Measurements from ENCODE around the gene DHX35. TPM values are rescaled to one million over a fixed set of nuclear protein-coding genes. Genes with fewer than 3 reads are reported as not detected.

DHX35 gene
- total and polyA plus RNA-seq, 2 donors: 7.1 to 9.5 TPM

- no peaks in the 10 kb centered on the region for H3K27me3 ChIP-seq (ENCODE audit: control insufficient read depth in 2 of 2, insufficient read depth in 1 of 2, low read length in 1 of 2)
- peaks cover 0 to 3% of the 10 kb centered on the region in 2 donors for H3K36me3 ChIP-seq (ENCODE audit: control insufficient read depth in 2 of 2, insufficient read depth in 2 of 2, low read length in 1 of 2)
- no peak for DNase-seq (ENCODE audit: low read depth in 6 of 9, low spot score in 9 of 9)
- no peaks in the 10 kb centered on the region for H3K9me3 ChIP-seq (ENCODE audit: control insufficient read depth in 2 of 2, insufficient read depth in 1 of 2, low read length in 1 of 2)
- H3K4me3 ChIP-seq (ENCODE audit: low read length in 2 of 2): no peak overlapping the region
- H3K4me1 ChIP-seq (ENCODE audit: control insufficient read depth in 2 of 2, insufficient read depth in 2 of 2, low read length in 2 of 2): peaks cover 6 to 8% of the 10 kb centered on the region in 2 donors
- no peak overlapping the region for H3K27ac ChIP-seq (ENCODE audit: low read depth in 1 of 2, low read length in 1 of 2)
Measured at GRCh38 chr20:38963745-38964144, 1.6 kb downstream of the DHX35 start.

GRCh38 chr20:38965264-38965663 is 3.1 kb downstream of the DHX35 start:
- Histone ChIP-seq H3K27ac (ENCODE audit: low read depth in 1 of 2, low read length in 1 of 2) (no peak overlapping the region), H3K27me3 (ENCODE audit: control insufficient read depth in 2 of 2, insufficient read depth in 1 of 2, low read length in 1 of 2) (no peaks in the 10 kb centered on the region), H3K9me3 (ENCODE audit: control insufficient read depth in 2 of 2, insufficient read depth in 1 of 2, low read length in 1 of 2) (no peaks in the 10 kb centered on the region), H3K36me3 (ENCODE audit: control insufficient read depth in 2 of 2, insufficient read depth in 2 of 2, low read length in 1 of 2) (peaks cover 10 to 11% of the 10 kb centered on the region in 2 donors), H3K4me1 (ENCODE audit: control insufficient read depth in 2 of 2, insufficient read depth in 2 of 2, low read length in 2 of 2) (peaks cover 6 to 8% of the 10 kb centered on the region in 2 donors), H3K4me3 (ENCODE audit: low read length in 2 of 2) (no peak overlapping the region)
- DNase-seq (ENCODE audit: low read depth in 6 of 9, low spot score in 9 of 9): no peak

GRCh38 chr20:38968090-38968489 is 5.9 kb downstream of the DHX35 start:
- no peaks in the 10 kb centered on the region for H3K27me3 ChIP-seq (ENCODE audit: control insufficient read depth in 2 of 2, insufficient read depth in 1 of 2, low read length in 1 of 2)
- no peak overlapping the region for H3K4me3 ChIP-seq (ENCODE audit: low read length in 2 of 2)
- 98% methylated on average over 6 of the region's 6 CpGs for WGBS
- H3K4me1 ChIP-seq (ENCODE audit: control insufficient read depth in 2 of 2, insufficient read depth in 2 of 2, low read length in 2 of 2): peaks cover 0 to under 1% of the 10 kb centered on the region in 2 donors
- no peak overlapping the region for H3K27ac ChIP-seq (ENCODE audit: low read depth in 1 of 2, low read length in 1 of 2)
- H3K9me3 ChIP-seq (ENCODE audit: control insufficient read depth in 2 of 2, insufficient read depth in 1 of 2, low read length in 1 of 2): no peaks in the 10 kb centered on the region
- DNase-seq (ENCODE audit: low read depth in 6 of 9, low spot score in 9 of 9): no peak
- peaks cover 14% of the 10 kb centered on the region in 2 donors for H3K36me3 ChIP-seq (ENCODE audit: control insufficient read depth in 2 of 2, insufficient read depth in 2 of 2, low read length in 1 of 2)

- no peak for DNase-seq (ENCODE audit: low read depth in 6 of 9, low spot score in 9 of 9)
- Histone ChIP-seq H3K9me3 (ENCODE audit: control insufficient read depth in 2 of 2, insufficient read depth in 1 of 2, low read length in 1 of 2) (no peaks in the 10 kb centered on the region), H3K36me3 (ENCODE audit: control insufficient read depth in 2 of 2, insufficient read depth in 2 of 2, low read length in 1 of 2) (peaks cover 24% of the 10 kb centered on the region in 2 donors), H3K27me3 (ENCODE audit: control insufficient read depth in 2 of 2, insufficient read depth in 1 of 2, low read length in 1 of 2) (no peaks in the 10 kb centered on the region), H3K27ac (ENCODE audit: low read depth in 1 of 2, low read length in 1 of 2) (no peak overlapping the region), H3K4me3 (ENCODE audit: low read length in 2 of 2) (no peak overlapping the region), H3K4me1 (ENCODE audit: control insufficient read depth in 2 of 2, insufficient read depth in 2 of 2, low read length in 2 of 2) (no peaks in the 10 kb centered on the region)
- 98% methylated on average over 4 of the region's 4 CpGs for WGBS
Measured at GRCh38 chr20:38969708-38970107, 7.6 kb downstream of the DHX35 start.

- DNase-seq (ENCODE audit: low read depth in 6 of 9, low spot score in 9 of 9): no peak
- WGBS: 100% methylated on average over 1 of the region's 1 CpG
- Histone ChIP-seq H3K27ac (ENCODE audit: low read depth in 1 of 2, low read length in 1 of 2) (no peak overlapping the region), H3K36me3 (ENCODE audit: control insufficient read depth in 2 of 2, insufficient read depth in 2 of 2, low read length in 1 of 2) (peaks cover 24 to 26% of the 10 kb centered on the region in 2 donors), H3K27me3 (ENCODE audit: control insufficient read depth in 2 of 2, insufficient read depth in 1 of 2, low read length in 1 of 2) (no peaks in the 10 kb centered on the region), H3K4me1 (ENCODE audit: control insufficient read depth in 2 of 2, insufficient read depth in 2 of 2, low read length in 2 of 2) (no peaks in the 10 kb centered on the region), H3K4me3 (ENCODE audit: low read length in 2 of 2) (no peak overlapping the region), H3K9me3 (ENCODE audit: control insufficient read depth in 2 of 2, insufficient read depth in 1 of 2, low read length in 1 of 2) (no peaks in the 10 kb centered on the region)
Measured at GRCh38 chr20:38970302-38970701, 8.2 kb downstream of the DHX35 start.

GRCh38 chr20:38973107-38973506 is 11.0 kb downstream of the DHX35 start:
- H3K4me1 ChIP-seq (ENCODE audit: control insufficient read depth in 2 of 2, insufficient read depth in 2 of 2, low read length in 2 of 2): no peaks in the 10 kb centered on the region
- no peak overlapping the region for H3K27ac ChIP-seq (ENCODE audit: low read depth in 1 of 2, low read length in 1 of 2)
- peaks cover 24 to 27% of the 10 kb centered on the region in 2 donors for H3K36me3 ChIP-seq (ENCODE audit: control insufficient read depth in 2 of 2, insufficient read depth in 2 of 2, low read length in 1 of 2)
- H3K27me3 ChIP-seq (ENCODE audit: control insufficient read depth in 2 of 2, insufficient read depth in 1 of 2, low read length in 1 of 2): no peaks in the 10 kb centered on the region
- no peak for DNase-seq (ENCODE audit: low read depth in 6 of 9, low spot score in 9 of 9)
- H3K9me3 ChIP-seq (ENCODE audit: control insufficient read depth in 2 of 2, insufficient read depth in 1 of 2, low read length in 1 of 2): no peaks in the 10 kb centered on the region
- H3K4me3 ChIP-seq (ENCODE audit: low read length in 2 of 2): no peak overlapping the region

GRCh38 chr20:38973645-38974044 is 11.5 kb downstream of the DHX35 start:
- H3K4me1 ChIP-seq (ENCODE audit: control insufficient read depth in 2 of 2, insufficient read depth in 2 of 2, low read length in 2 of 2): no peaks in the 10 kb centered on the region
- H3K27me3 ChIP-seq (ENCODE audit: control insufficient read depth in 2 of 2, insufficient read depth in 1 of 2, low read length in 1 of 2): no peaks in the 10 kb centered on the region
- no peaks in the 10 kb centered on the region for H3K9me3 ChIP-seq (ENCODE audit: control insufficient read depth in 2 of 2, insufficient read depth in 1 of 2, low read length in 1 of 2)
- H3K4me3 ChIP-seq (ENCODE audit: low read length in 2 of 2): no peak overlapping the region
- no peak for DNase-seq (ENCODE audit: low read depth in 6 of 9, low spot score in 9 of 9)
- H3K36me3 ChIP-seq (ENCODE audit: control insufficient read depth in 2 of 2, insufficient read depth in 2 of 2, low read length in 1 of 2): peaks cover 23 to 27% of the 10 kb centered on the region in 2 donors
- H3K27ac ChIP-seq (ENCODE audit: low read depth in 1 of 2, low read length in 1 of 2): no peak overlapping the region
- 96% methylated on average over 5 of the region's 5 CpGs for WGBS

GRCh38 chr20:38975539-38976120 is 13.5 kb downstream of the DHX35 start:
- Histone ChIP-seq H3K9me3 (ENCODE audit: control insufficient read depth in 2 of 2, insufficient read depth in 1 of 2, low read length in 1 of 2) (no peaks in the 10 kb centered on the region), H3K36me3 (ENCODE audit: control insufficient read depth in 2 of 2, insufficient read depth in 2 of 2, low read length in 1 of 2) (peaks cover 15 to 17% of the 10 kb centered on the region in 2 donors), H3K4me1 (ENCODE audit: control insufficient read depth in 2 of 2, insufficient read depth in 2 of 2, low read length in 2 of 2) (no peaks in the 10 kb centered on the region), H3K27ac (ENCODE audit: low read depth in 1 of 2, low read length in 1 of 2) (no peak overlapping the region), H3K27me3 (ENCODE audit: control insufficient read depth in 2 of 2, insufficient read depth in 1 of 2, low read length in 1 of 2) (no peaks in the 10 kb centered on the region), H3K4me3 (ENCODE audit: low read length in 2 of 2) (no peak overlapping the region)
- no peak for DNase-seq (ENCODE audit: low read depth in 6 of 9, low spot score in 9 of 9)
- 97% methylated on average over 2 of the region's 2 CpGs for WGBS

GRCh38 chr20:38979434-38979833 is 17.3 kb downstream of the DHX35 start:
- WGBS: 97% methylated on average over 2 of the region's 2 CpGs
- no peaks in the 10 kb centered on the region for H3K4me1 ChIP-seq (ENCODE audit: control insufficient read depth in 2 of 2, insufficient read depth in 2 of 2, low read length in 2 of 2)
- H3K36me3 ChIP-seq (ENCODE audit: control insufficient read depth in 2 of 2, insufficient read depth in 2 of 2, low read length in 1 of 2): peaks cover 6 to 8% of the 10 kb centered on the region in 2 donors
- H3K27me3 ChIP-seq (ENCODE audit: control insufficient read depth in 2 of 2, insufficient read depth in 1 of 2, low read length in 1 of 2): no peaks in the 10 kb centered on the region
- no peak overlapping the region for H3K4me3 ChIP-seq (ENCODE audit: low read length in 2 of 2)
- no peak for DNase-seq (ENCODE audit: low read depth in 6 of 9, low spot score in 9 of 9)
- H3K27ac ChIP-seq (ENCODE audit: low read depth in 1 of 2, low read length in 1 of 2): no peak overlapping the region
- no peaks in the 10 kb centered on the region for H3K9me3 ChIP-seq (ENCODE audit: control insufficient read depth in 2 of 2, insufficient read depth in 1 of 2, low read length in 1 of 2)

- Histone ChIP-seq H3K27me3 (ENCODE audit: control insufficient read depth in 2 of 2, insufficient read depth in 1 of 2, low read length in 1 of 2) (no peaks in the 10 kb centered on the region), H3K27ac (ENCODE audit: low read depth in 1 of 2, low read length in 1 of 2) (no peak overlapping the region), H3K36me3 (ENCODE audit: control insufficient read depth in 2 of 2, insufficient read depth in 2 of 2, low read length in 1 of 2) (peaks cover 5 to 6% of the 10 kb centered on the region in 2 donors), H3K4me3 (ENCODE audit: low read length in 2 of 2) (no peak overlapping the region), H3K9me3 (ENCODE audit: control insufficient read depth in 2 of 2, insufficient read depth in 1 of 2, low read length in 1 of 2) (no peaks in the 10 kb centered on the region), H3K4me1 (ENCODE audit: control insufficient read depth in 2 of 2, insufficient read depth in 2 of 2, low read length in 2 of 2) (no peaks in the 10 kb centered on the region)
- WGBS: 99% methylated on average over 3 of the region's 3 CpGs
- DNase-seq (ENCODE audit: low read depth in 6 of 9, low spot score in 9 of 9): no peak
Measured at GRCh38 chr20:38979842-38980241, 17.7 kb downstream of the DHX35 start.
